ENCODE results near the gene CCDC78. TPM values are rescaled to one million over a fixed set of nuclear protein-coding genes. Genes with fewer than 3 reads are reported as not detected.
A peak's percentile ranks its signal among the peaks of the same experiment; 100 is the strongest.

Gene CCDC78
- total and polyA plus RNA-seq, 2 donors (not counting 3 experiments of a cell fraction or from before 2014, with no cell fraction given) = 0.50 to 1.3 TPM

DNA sequence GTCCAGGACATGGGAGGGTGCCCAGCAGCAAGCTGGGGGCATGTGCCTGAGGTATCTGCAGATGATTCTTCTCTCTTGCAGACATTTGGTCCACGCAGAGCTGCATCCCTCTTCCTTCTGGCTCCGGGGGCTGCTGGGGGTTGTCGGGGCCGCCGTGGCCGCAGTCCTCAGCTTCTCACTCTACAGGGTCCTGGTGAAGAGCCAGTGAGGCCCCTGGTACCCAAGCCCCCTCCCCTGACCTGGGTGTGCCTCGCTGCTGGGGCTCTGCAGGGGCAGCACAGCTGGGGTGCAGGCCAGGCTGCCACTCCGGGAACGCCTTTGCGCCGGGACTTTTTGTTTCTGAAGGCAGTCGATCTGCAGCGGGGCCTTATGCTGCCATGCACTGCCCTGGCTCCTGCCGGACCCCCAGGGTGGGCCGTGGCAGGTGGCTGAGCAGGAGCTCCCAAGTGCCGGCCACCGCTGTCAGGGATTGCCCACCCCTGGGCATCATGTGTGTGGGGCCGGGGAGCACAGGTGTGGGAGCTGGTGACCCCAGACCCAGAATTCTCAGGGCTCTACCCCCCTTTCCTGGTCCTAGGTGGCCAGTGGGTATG lies 52.7 kb downstream of the CCDC78 start:
- H3K4me1 ChIP-seq (ENCODE audit: control insufficient read depth, extremely low read depth, insufficient read depth, low read length) = no peaks in the 10 kb centered on the region
- no peak overlapping the region for H3K27ac ChIP-seq (ENCODE audit: insufficient read depth, low read depth, low read length)
- H3K9me3 ChIP-seq (replicated peaks; ENCODE audit: control insufficient read depth, insufficient read depth, low read length) = no peaks in the 10 kb centered on the region
- no peaks in the 10 kb centered on the region for H3K27me3 ChIP-seq (ENCODE audit: control insufficient read depth in 2 of 2, insufficient read depth in 2 of 2, low read length in 2 of 2)
- H3K4me2 ChIP-seq (ENCODE audit: insufficient read depth, low read length) = no peak overlapping the region
- ChIA-PET CTCF (no interaction called here), POLR2A (no interaction called here)
- no peaks in the 10 kb centered on the region for H3K9me1 ChIP-seq (replicated peaks; ENCODE audit: control insufficient read depth, extremely low read depth, insufficient read depth, low read length)
- H3K4me3 ChIP-seq (replicated peaks in 1 of 3; ENCODE audit: insufficient read depth in 1 of 3, low read depth in 1 of 3, low read length in 3 of 3) = no peak overlapping the region
- TSS peak; percentile 12 for BruUV-seq (replicated peaks)
- H3K9ac ChIP-seq (replicated peaks; ENCODE audit: extremely low read depth, insufficient read depth, low read length) = no peak overlapping the region
- intact Hi-C loops (cut with micrococcal nuclease) (no loop called here), dilution Hi-C loops (cut with MboI; ENCODE audit: extremely low pct_ligation_motif_present, low sequenced_read_pairs) (no loop called here)
- TF ChIP-seq, protein P1, sequence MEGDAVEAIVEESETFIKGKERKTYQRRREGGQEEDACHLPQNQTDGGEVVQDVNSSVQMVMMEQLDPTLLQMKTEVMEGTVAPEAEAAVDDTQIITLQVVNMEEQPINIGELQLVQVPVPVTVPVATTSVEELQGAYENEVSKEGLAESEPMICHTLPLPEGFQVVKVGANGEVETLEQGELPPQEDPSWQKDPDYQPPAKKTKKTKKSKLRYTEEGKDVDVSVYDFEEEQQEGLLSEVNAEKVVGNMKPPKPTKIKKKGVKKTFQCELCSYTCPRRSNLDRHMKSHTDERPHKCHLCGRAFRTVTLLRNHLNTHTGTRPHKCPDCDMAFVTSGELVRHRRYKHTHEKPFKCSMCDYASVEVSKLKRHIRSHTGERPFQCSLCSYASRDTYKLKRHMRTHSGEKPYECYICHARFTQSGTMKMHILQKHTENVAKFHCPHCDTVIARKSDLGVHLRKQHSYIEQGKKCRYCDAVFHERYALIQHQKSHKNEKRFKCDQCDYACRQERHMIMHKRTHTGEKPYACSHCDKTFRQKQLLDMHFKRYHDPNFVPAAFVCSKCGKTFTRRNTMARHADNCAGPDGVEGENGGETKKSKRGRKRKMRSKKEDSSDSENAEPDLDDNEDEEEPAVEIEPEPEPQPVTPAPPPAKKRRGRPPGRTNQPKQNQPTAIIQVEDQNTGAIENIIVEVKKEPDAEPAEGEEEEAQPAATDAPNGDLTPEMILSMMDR (IDR thresholded peaks at IDR 0.05; ENCODE audit: extremely low read depth in 1 of 2, insufficient read depth in 1 of 2, low read depth in 1 of 2, low read length in 2 of 2) = no peak
- TF ChIP-seq MAX (IDR thresholded peaks at IDR 0.05; ENCODE audit: insufficient read depth, insufficient read length) = no peak
- TF ChIP-seq JUN (IDR thresholded peaks at IDR 0.05; ENCODE audit: borderline replicate concordance, insufficient read depth, insufficient read length, low read depth) = no peak
- TF ChIP-seq GATA2 (IDR thresholded peaks at IDR 0.05; ENCODE audit: insufficient read depth, insufficient read length, low read depth, low read length) = no peak
- TF ChIP-seq POLR2A (IDR thresholded peaks at IDR 0.05; ENCODE audit: low read depth, low read length) = no peak
- no peak for TF ChIP-seq MYC (IDR thresholded peaks at IDR 0.05; ENCODE audit: low read depth, low read length)
- TF ChIP-seq EZH2 (IDR thresholded peaks at IDR 0.05; ENCODE audit: borderline replicate concordance, low read depth, low read length, severe bottlenecking) = no peak
- no peak for TF ChIP-seq POLR2AphosphoS5 (IDR thresholded peaks at IDR 0.05; ENCODE audit: insufficient read depth, low read depth, low read length)
- peaks cover 5 to 35% of the 10 kb centered on the region in 2 experiments for H3K36me3 ChIP-seq (ENCODE audit: control insufficient read depth in 2 of 2, extremely low read depth in 1 of 2, insufficient read depth in 2 of 2, low read length in 2 of 2)
- DNase-seq (ENCODE audit: low read depth, low spot score) = no peak
- no peak for FAIRE-seq
- peaks cover 13% of the 10 kb centered on the region for H3K79me2 ChIP-seq (ENCODE audit: control insufficient read depth, insufficient read depth, low read length)
- H4K20me1 ChIP-seq (replicated peaks; ENCODE audit: control insufficient read depth, extremely low read depth, insufficient read depth, low read length) = no peaks in the 10 kb centered on the region
- no peak overlapping the region for H2AFZ ChIP-seq (ENCODE audit: low read depth, low read length)
